Measurements from ENCODE around the gene UNC119.

Gene UNC119

DNA sequence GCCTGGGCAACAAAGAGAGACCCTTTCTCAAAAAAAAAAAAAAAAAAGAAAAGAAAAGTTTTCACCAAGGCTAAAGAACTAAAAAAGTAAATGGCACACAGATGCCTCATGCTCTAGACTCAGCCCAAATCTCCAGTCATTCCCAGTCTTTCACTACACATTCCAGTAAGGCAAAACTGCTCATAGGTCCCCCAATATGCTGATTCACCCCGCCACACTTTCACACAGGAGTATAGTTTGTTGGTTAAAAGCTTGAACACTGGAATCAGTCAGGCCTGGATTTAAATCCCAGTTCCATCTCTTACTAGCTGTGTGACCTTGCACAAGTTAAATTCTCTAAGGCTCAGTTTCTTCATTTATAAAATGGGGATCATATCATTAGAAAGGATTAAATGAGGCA lies 17.0 kb upstream of the UNC119 start:
- H3K4me3 ChIP-seq (ENCODE audit: low read depth, low read length) = no peak overlapping the region
- in situ Hi-C loops (cut with HindIII; ENCODE audit: low sequenced_read_pairs) = no loop called here
- TF ChIP-seq CTCF (IDR thresholded peaks at IDR 0.05; ENCODE audit: low read depth, low read length) = no peak
- no peak for DNase-seq (ENCODE audit: low read depth, low spot score)

GRCh38 chr17:28567604-28568003 lies 15.2 kb upstream of the UNC119 start:
- no peak for TF ChIP-seq CTCF (IDR thresholded peaks at IDR 0.05; ENCODE audit: low read depth, low read length)
- in situ Hi-C loops (cut with HindIII; ENCODE audit: low sequenced_read_pairs) = no loop called here
- H3K4me3 ChIP-seq (ENCODE audit: low read depth, low read length) = no peak overlapping the region
- DNase-seq (ENCODE audit: low read depth, low spot score) = no peak

DNA sequence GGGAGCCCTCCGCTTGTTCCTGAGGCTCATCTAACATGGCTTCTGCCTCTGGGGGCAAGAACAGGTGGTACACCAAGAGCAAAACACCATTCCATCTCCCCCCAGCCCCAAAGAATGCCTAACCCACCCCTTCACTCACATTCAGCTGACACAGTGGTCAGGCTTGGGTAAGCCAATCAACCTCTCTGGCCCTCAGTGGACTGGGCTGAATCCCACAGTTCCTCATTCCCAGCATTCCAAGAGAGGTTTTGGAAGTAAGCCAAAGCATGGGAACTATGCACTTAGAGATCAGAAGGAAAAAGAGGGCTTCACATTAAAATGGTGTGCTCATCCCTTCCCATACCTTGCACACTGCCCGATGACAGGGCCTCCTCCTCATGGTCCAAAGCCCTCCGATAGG lies 11.1 kb upstream of the UNC119 start:
- in situ Hi-C loops (cut with HindIII; ENCODE audit: low sequenced_read_pairs) = no loop called here
- H3K4me3 ChIP-seq (ENCODE audit: low read depth, low read length) = no peak overlapping the region
- TF ChIP-seq CTCF (IDR thresholded peaks at IDR 0.05; ENCODE audit: low read depth, low read length) = no peak
- no peak for DNase-seq (ENCODE audit: low read depth, low spot score)

DNA sequence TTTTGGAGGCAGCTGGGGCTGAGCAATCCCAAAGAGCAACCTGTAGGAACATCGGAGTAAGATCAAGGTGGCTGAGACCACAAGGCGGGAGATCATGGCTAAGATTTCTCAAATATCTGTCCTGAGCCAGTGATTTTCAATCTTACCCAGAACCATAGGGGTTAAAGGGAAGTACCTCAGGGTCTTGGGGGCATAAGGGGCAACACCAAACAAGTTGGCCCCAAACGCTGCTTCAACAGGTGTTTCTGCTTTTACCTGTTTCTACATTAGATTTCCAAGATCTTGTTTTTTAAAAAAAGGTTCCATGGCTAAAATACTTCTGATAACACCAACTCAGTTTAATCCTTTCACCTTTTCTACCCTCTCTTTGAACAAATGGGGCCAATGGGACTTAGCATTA lies 2.6 kb upstream of the UNC119 start:
- DNase-seq (ENCODE audit: low read depth, low spot score) = no peak
- TF ChIP-seq CTCF (IDR thresholded peaks at IDR 0.05; ENCODE audit: low read depth, low read length) = no peak
- no peak overlapping the region for H3K4me3 ChIP-seq (ENCODE audit: low read depth, low read length)
- in situ Hi-C loops (cut with HindIII; ENCODE audit: low sequenced_read_pairs) = no loop called here

DNA sequence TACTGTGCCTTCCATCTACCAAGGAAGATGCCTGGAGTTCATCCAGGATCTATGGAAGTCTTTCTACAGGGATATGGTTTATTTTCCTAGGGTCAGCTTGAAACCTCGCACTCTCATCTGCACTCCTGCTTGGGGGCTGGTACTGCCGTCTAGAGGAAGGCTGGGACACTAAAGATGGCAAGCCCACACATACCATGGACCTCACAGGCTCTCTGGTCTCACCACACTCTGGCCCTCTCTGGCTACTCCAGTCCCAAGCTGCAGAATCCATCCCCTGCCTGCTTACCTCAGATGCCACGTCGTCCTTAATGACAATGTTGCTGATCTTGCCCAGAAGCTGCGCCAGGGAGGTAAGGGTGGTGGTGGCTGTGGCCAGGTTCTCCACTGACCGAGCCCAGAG lies 2.1 kb upstream of the UNC119 start:
- TF ChIP-seq CTCF (IDR thresholded peaks at IDR 0.05; ENCODE audit: low read depth, low read length) = no peak
- DNase-seq (ENCODE audit: low read depth, low spot score) = no peak
- in situ Hi-C loops (cut with HindIII; ENCODE audit: low sequenced_read_pairs) = no loop called here
- no peak overlapping the region for H3K4me3 ChIP-seq (ENCODE audit: low read depth, low read length)

DNA sequence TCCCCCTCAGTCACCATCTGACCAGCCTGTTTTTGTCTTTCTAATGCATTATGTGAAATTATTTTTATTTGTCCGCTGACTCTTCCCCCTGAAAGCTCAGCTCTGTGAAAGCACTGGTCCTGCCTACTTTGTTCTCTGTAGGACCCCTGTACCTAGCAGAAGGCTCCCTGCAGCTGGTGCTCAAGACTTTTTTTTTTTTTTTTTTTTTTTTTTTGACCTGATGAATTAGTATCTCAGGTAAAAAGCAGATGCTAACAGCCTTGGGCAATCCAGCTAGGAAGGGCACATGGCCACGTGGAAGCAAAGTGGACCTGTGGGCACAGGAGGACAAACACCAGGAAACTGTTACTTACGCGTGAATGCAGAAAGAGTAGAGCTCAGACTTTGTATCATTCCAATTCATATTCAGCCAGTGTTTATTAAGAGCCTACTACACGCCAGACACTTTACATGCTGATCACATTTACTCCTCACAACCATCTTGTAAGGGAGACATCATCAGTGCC lies 629 bp upstream of the UNC119 start:
- peak overlapping the region; percentile 22 for H3K4me3 ChIP-seq (ENCODE audit: low read depth, low read length)
- no peak for DNase-seq (ENCODE audit: low read depth, low spot score)
- no peak for TF ChIP-seq CTCF (IDR thresholded peaks at IDR 0.05; ENCODE audit: low read depth, low read length)
- in situ Hi-C loops (cut with HindIII; ENCODE audit: low sequenced_read_pairs) = no loop called here

All from astrocyte of the spinal cord (primary cell).